Activated CD4-positive, alpha-beta T cell treated with anti-CD3 and anti-CD28 coated beads, Interleukin-10, Interleukin-2, amounts not matched to agents 100 ng/mL and 50 ng/mL, durations not matched to agents 16 hours and 8 hours (primary cell): ENCODE data around the gene COL6A2.
"Not testable (repeated sequence)": the region's sequence is repeated elsewhere in the genome, so short reads cannot be mapped to it uniquely, and the experiment has no call there.

Experiments used
- DNase-seq: peaks from one replicate; pipeline ENCODE4 v3.0.0-alpha.2; 2020

Gene COL6A2

DNA sequence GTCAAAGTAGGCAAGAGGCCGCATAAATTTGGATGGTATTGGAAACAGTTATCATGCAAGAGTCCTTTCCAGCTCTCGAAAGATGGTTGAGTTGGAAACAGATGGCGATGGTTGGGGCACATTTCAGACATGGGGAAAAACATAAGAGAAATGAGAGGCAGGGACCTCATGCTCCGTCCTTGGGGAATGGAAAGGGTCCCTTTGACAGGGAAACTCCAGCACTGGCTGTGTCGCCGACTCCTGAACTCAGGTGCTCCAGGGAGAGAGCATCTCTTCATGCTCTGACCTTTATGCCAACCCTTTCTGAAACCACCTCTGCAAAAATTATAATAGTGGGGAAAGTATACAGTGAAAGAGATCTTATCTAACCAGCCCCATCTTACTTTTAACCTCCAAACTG is 36.8 kb upstream of the COL6A2 start:
- no peak for DNase-seq

DNA sequence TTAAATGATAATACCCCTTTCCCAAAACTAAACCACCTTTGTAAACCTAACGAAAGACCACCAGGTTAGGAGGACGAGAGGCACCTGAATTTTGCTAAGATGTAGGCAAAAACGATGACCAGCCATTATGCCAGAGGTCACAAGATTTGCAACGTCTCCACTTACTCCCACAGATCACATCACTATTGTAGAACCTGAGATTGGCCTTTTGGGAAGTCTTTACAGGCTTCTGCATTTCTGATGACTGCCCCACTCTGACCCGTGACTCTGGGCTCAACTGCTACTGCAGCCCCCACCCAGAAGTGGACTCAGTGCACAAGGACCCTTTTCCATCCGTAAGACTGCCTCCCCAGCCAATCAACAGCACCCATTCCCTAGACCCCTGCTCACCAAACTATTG is 36.4 kb upstream of the COL6A2 start:
- no peak for DNase-seq

DNA sequence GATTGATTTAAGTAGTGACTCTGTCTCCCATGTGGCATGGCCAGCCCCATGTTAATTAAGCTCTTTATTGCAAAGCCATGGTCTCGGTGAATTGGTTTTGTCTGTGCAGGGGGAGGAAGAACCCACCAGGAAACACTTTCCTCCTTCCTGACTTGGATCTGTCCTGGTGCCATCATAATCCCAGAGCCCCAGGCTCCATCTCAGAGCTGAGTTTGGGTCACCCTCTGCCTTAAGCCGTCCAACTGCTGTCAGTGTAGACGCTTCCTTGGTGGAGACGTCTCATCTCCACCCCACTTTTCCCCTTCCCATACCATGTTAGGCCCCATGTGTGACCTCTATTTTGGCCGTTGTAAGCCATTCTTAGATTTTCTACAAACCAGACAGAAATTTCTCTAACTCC is 36.0 kb upstream of the COL6A2 start:
- DNase-seq: no peak

DNA sequence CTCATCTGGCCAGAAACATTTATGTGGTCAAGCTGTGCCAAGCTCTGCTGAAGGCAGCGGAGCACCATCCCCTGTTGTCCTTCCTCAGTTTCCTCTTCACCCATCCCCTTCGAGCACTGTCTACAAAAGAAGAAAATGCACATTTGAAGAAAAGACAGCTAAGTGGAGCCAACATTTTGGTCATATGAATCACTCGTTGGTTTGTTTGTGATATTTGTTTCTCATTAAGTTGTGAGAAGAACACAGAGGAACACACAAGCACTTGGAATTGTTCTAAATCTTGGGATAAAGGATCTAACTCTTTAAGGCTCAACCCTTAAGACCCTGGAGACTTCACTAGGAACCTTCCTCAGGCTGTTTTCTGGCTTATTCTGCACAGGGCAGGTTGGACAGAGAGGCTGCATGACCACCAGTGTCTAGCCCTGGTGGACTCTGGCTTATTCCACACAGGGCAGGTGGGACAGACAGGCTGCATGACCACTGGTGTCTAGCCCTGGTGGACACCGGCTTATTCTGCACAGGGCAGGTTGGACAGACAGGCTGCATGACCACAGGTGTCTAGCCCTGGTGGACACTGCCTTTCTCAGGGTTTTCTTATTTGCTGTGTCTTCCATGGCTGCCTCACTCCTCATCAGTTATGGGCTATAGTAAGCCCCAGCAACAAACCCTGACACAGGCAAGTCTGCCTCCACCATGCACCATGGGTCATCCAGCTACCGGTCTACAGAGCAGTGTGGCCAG is 35.3 kb upstream of the COL6A2 start:
- DNase-seq: no peak

DNA sequence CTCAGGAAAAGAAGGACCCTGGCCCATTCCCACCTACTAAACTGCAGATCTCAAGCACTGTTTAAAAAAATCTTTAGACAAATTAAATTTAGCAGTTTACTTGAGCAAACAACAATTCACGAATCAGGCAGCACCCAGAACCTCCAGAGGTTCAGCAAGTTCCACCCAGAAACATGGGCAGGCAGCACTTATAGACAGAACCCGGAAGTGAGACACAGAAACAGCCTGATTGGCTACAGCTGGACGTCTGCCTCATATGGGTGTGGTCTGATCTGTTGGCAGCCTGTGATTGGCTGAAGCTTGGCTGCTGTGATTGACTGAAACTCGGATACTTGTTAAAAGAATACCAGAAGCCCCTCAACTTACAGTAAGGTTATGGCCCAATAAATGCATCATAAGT is 34.7 kb upstream of the COL6A2 start:
- no peak for DNase-seq

DNA sequence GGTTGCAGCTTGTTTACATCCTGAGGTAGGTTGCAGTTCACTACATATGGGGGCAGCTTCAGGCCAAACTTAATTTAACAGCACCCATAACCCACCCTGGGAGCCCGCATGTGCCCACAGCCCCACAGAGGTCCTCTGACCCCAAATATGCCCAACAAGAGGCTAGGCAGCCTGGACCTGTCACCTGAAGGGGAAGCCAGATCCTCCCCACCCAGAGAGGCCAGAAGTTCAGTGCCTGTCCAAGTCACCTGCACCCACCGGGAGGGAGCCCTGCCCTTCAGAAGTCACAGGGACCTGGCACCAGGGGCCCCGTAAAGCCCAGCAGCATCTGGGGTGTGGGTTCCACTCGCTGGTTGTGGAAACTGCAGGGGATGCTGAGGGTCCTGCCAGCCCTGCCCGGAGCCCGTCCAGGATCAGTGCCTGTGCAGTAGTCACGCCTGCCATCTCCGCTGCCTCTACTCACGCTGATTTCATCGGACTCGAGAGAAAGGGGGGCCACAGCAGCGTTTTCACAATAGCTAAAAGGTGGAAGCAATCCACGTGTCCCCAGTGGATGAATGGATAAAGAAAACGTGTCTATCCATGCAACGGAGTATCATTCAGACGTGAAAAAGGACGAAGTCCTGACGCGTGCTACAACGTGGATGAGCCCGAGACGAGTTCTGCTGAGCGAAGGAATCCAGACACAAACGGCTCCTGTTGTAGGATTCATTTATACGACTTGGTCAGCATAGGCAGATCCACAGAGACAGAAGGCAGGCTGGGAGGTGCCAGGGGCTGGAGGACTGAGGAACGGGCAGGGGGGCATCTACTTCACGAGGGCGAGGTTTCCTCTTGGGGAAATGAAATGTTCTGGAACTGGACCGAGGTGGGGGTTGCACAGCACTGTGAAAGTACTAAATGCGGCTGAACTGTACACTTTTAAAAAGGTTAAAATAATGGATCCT is 33.9 kb upstream of the COL6A2 start:
- no peak for DNase-seq

DNA sequence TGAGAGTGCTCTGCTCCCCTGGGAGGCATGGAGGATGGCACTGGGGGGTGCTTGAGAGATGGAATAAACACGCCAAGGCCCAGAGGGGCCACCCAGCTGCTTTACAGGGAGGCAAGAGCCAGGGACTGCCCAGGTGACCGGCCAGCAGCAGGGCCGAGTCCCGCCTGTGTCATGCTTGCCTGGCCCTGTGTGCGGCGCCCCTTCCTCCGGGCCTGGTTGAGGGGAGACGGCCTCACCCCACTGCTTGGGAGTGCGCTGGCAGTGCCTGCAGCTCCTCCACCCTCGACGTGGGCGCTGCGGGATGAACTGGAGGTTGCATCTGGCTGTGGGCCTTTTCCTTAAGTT is 33.1 kb upstream of the COL6A2 start:
- no peak for DNase-seq

DNA sequence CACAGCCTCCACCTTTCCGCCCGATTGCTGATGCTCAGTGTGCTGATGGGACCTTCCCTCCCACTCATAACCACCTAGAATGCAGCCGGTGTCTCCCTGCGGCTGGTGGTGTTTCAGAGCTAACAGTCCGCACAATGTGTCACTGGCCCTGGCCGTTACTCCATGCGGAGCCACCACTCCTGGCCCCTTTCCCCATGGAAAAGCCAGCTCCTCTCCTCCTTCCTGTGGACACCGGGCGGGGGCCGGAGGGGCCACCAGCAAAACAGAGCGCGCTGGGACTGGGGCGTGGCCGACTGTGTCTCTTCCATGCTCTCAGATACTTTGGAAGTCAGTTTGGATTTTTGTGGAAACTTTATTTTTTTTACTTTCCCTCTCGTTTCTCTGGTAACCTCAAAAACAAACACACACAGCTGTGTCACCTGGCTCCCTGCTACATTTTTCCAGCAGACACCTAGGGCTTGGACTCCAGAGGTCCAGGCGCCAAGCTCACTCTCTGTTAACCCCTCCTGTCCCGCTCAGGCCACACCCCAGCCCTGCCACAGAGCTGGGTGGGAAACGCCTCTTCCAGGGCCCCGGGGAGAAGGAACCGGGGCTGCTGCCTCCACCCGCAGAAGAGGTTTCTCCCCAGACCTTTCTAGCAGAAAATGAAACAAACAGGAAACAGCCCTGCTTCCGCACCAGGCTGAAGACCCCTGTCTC is 32.5 kb upstream of the COL6A2 start:
- no peak for DNase-seq

DNA sequence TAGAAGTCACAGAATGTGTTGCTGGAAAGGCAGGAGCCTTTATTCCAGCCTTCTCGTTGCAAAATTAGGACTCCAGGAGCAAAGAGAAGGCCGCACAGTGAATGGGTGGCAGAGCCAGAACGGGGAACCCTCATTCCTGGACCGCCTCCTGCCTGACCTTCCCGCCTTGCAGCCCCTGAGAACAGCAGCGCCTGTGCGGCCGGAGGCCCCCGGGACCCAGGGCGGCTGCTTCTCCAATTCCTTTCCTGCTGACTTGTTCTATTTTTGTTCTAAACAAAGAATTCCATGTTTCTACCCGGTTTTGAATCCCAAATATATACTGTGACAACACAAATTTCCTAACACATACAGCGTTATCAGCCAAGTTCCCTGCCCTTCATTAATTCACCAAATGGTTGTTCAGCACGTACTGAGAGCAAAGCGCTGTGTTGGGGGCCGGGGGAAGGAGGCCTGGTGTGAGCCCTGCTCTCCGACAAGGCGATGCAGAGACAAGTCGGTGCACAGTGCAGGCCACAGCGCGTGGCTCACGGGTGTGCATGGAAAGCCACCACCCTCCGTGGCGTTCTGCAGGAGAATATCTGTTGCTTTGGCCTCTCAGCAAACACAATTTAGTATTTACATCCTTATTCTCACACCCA is 31.9 kb upstream of the COL6A2 start:
- DNase-seq: no peak

DNA sequence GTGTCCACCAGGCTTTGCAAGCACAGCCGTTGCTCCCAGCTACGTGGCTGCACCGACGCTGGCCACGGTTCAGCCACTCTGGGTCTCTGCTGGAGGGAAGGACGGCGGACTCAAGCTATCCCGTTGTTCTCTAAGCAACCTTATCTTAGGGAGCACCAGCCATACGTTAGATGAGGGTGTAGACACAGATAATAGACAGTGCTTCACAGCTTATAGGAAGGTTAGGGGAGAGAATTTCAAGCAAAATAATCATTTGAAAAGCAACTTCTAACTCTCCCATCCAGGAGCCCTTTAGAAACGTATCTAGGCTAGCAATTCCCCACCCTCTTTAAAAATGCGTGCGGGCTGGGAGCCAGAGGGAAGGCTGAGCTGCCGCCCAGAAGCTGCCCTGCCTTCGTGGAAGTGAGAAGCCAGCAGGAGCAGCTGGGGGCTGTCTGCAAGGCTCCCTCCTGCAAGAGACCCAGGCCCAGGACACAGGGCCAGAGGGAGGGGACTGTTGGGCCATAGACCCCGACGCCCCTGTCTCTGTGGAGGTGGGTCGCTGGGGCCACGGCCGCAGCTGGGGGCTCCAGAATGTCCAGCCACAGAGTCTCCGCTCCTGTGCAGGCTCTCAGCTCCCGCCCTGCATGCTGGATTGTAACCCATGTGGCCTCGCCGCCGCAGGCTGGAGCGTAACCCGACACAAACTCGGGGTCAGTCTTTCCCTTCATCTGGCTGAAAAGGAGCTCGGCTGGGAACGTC is 31.2 kb upstream of the COL6A2 start:
- no peak for DNase-seq

DNA sequence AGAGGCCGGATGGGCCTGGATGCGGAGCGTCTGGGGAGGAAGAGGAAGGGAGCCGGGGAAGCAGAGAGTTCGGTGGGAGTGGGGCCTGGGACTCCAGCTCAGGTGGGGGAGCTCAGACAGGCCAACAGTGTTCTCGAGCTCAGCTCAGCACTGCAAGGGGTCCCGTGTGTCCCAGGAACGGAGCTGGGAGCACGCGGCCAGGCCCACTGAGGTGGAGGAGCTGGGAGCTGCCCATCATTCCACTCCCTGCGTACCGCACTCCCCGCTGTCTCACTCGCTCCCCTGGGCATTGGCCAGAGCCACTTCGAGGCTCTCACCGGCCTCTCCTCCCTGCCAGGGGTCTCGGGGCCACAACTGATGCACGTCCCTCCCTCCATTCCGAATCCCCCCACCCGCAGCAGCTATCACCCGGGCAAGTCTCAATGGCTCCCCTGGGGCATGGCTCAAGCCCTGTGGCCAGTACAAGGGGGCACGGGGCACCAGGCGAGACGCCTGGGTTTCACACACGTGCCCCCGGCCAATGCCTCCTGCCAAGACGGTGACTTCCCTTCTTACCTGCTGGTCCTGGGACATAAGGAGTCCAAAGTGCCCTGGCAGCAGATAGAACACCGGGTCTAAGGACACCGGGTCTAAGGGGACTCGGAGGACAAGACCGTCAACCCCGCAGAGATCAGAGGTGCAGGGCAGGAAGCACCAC is 30.3 kb upstream of the COL6A2 start:
- no peak for DNase-seq

DNA sequence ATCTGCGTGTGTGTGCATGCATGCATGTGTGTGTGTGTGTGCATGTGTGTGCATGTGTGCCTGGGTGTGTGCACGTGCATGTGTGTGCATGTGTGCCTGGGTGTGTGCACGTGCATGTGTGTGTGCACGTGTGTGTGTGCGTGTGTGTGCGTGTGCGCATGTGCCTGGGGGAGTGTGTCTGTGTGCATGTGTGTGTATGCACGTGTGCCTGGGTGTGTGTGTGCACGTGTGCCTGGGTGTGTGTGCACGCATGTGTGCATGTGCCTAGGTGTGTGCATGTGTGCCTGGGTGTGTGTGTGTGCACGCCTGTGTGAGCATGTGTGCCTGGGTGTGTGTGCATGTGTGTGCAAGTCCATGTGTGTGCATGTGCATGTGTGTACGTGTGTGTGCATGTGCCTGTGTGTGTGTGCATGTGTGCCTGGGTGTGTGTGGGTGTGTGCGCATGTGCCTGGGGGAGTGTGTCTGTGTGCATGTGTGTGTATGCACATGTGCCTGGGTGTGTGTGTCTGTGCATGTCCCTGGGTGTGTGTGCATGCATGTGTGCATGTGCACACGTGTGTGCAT is 29.3 kb upstream of the COL6A2 start:
- no peak for DNase-seq

DNA sequence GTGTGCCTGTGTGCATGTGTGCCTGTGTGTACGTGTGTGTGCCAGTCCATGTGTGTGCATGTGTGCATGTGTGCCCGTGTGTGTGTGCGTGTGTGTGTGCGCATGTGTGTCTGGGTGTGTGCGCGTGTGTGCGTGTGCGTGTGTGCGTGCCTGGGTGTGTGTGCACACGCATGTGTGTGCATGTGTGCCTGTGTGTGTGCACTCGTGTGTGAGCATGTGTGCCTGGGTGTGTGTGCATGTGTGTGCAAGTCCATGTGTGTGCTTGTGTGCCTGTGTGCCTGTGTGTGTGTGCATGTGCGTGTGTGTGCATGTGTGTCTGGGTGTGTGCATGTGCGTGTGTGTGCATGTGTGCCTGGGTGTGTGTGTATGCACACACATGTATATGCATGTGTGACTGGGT is 28.7 kb upstream of the COL6A2 start:
- DNase-seq: no peak

DNA sequence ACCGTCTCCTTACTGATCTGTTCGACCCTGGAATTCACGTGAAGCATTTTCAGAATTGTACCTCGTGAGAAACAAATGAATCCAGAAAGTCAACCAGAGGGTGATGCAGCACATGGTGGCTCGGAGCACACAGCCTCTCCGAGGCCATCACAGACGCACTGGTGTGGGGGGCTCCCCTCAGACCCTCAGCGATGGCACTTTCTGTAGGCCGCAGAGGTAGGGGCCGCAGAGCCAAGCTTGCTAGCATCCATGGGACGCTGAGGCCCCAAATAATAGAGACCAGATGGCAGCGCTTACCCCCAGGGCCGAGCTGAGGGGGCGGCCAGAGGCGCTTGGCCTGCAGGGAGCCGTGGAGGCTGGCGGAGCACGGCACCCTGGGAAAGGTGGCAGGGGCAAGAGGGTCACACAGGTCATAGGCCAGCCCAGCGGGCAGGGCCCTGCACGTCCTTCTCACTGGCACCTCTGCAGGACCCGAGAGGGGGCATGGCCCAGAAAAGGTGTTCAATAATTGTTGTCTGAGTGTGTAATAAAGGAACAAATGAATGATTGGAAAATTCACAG is 28.1 kb upstream of the COL6A2 start:
- no peak for DNase-seq

DNA sequence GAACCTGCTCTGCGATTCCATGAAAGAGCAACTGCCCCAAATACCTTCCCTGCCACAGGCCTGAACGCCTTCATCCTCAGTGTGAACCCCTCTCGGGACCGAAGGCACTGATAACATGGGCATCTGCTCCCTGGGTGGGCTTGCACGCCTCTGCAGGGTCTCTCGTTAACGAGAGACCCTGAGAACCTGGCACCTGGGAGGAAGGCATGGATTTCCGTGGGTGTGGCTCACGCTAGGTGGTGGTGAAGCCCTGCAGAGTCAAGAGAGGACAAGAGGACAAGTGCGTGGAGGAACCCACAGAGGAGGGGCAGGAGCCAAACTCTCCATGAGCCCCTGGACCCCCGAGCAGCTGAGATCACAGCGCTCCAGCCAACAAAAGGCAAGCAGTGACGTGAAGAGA is 26.8 kb upstream of the COL6A2 start:
- no peak for DNase-seq

DNA sequence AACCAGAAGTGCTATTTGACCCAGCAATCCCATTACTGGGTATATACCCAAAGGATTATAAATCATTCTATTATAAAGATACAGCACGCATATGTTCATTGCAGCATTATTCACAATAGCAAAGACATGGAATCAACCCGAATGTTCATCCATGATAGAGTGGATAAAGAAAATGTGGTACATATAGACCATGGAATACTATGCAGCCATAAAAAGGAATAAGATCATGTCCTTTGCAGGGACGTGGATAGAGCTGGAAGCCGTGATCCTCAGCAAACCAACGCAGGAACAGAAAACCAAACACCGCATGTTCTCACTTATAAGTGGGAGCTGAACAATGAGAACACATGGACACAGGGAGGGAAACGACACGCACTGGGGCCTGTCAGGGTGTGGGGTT is 21.2 kb upstream of the COL6A2 start:
- not testable (repeated sequence) for DNase-seq

DNA sequence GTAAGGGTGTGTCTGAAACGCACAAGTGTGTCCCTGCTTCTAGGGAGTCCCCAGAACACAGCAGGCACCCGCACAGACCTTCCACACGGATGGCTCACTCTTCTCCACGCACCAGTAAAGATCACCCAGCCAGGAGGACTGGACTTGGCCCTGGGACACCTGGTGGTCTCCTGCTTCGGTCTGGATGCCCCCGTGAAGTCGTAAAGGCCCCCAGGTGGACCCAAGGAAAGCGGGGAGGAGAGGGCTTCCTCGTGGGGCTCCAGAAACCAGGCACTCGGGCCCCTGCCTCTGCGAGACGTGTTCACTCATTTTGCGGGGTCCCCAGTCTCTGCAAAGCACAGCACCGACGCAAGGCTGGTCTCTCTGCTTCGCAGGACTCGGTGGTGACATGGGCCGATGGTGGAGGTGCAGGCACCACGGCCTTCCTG is 20.2 kb upstream of the COL6A2 start:
- no peak for DNase-seq

DNA sequence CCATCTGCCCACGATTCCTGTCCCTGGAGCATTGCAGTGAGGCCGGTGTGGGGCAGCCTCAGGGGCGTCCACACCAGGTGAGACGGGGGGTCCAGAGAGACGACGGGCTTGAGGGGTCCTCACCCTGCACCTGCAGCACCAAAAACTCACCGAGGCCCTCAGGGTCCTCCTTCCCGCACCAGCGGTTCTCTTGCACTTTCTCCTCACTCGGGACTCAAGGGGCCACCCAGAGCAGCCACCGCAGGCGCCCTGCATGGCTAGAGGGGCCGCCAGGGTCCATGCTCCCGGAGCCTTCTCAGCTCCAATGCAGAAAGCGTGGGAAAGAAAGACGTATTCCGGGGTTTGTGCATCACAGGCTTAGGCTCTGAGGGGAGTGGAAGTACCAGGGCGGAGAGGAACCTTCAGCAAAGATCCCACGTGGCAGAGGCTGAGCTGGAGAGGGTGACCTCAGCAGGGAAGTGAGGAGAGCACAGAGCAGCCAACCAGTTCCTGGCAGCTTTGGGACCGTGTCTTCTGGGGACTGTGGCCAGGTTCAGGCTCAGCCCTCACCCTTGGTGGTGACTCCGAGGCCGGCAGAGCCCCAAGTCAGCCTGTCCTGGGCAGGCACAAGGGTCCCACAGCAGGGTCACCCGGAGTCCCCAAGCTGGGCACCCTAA is 19.5 kb upstream of the COL6A2 start:
- no peak for DNase-seq

DNA sequence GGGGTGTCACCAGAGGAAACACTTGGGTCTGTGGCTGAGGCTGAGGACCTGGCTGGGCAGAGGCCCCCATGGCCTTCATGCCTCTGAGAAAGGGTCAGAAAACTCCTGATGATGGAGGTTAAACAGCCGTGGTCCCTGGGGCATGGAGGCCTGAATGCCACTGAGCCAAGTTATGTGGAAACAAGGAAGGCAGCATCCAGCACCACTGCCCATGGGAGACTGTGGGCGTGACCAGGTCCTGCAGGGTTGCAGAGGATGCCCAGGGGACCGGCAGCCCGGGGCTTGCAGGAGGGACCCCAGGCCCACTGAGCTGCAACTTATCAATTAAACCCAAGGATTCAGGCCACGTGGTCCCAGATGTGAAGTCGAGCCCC is 18.9 kb upstream of the COL6A2 start:
- DNase-seq: no peak

DNA sequence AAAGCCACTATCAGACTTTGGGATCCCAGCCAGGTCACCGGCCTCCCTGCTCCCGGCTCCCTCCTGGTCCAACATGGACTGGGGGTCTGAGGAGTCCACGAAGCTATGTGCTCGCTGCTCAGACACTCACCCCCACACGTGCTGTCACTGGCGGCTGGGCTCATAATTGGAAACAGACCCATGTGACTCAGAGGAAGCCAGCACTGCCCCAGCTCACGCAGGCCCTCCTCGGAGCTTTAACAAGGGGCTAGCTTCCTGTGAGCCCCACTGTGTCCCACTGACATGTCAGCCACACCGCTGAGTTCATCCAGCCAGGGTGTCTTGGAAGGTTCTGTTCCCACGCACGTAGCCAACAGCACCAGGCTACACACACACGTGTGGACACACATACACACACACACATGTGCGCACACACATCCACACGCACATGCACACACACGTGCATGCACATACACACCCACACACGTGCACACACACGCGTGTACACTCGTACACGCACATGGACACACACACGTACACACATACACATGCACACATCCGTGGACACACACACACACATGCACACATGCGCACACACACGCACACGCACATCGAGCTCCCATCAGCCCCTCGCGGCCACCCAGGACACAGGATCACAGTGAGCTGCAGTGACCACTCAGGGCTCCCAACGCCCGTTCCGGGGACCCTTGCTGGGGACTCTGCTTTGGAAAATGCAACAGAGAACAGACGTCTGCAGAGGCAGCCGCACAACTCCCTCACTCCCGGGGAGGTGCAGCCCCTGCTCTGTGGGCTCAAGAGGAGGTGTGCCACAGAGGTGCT is 18.4 kb upstream of the COL6A2 start:
- no peak for DNase-seq
